BE2C (cell line): ENCODE data around the gene GSE1. TPM values are rescaled to one million over a fixed set of nuclear protein-coding genes. Genes with fewer than 3 reads are reported as not detected.

ENCODE experiments used
- DNase-seq: peaks from one replicate; pipeline ENCODE4 v3.0.0-alpha.2; 2020
- H3K27me3 ChIP-seq: fragments of 250-450 bp; sonication (Bioruptor Pico); 2 replicates; pipeline ENCODE4 v1.5.1; 2020; ENCODE audit warnings: mild to moderate bottlenecking
- H3K36me3 ChIP-seq: fragments of 250-450 bp; sonication (Bioruptor Pico); 2 replicates; pipeline ENCODE4 v1.5.1; 2020; ENCODE audit warnings: mild to moderate bottlenecking
- H3K4me1 ChIP-seq: fragments of 250-450 bp; sonication (Bioruptor Pico); 2 replicates; pipeline ENCODE4 v1.5.1; 2020
- H3K4me3 ChIP-seq: 2 replicates; pipeline ENCODE4 v1.5.1; 2011; ENCODE audit warnings: low read depth, low read length
- H3K9me3 ChIP-seq: fragments of 250-450 bp; sonication (Bioruptor Pico); 2 replicates; pipeline ENCODE4 v1.5.1; 2020
- polyA plus RNA-seq: library from polyadenylated mRNA; unstranded; fragments of >200 nt; gene quantifications from one replicate; pipeline ENCODE4 v1.2.1, GENCODE V29; 2012; ENCODE audit warnings: low read depth, missing spikeins; ENCODE audit not compliant: insufficient read length, insufficient read depth
- TF ChIP-seq, protein P1 (sequence below): IDR thresholded peaks from 2 replicates; pipeline ENCODE4 v1.5.1; 2012; ENCODE audit warnings: mild to moderate bottlenecking, low read depth, low read length

The GSE1 gene
- 134 TPM for polyA plus RNA-seq

DNA sequence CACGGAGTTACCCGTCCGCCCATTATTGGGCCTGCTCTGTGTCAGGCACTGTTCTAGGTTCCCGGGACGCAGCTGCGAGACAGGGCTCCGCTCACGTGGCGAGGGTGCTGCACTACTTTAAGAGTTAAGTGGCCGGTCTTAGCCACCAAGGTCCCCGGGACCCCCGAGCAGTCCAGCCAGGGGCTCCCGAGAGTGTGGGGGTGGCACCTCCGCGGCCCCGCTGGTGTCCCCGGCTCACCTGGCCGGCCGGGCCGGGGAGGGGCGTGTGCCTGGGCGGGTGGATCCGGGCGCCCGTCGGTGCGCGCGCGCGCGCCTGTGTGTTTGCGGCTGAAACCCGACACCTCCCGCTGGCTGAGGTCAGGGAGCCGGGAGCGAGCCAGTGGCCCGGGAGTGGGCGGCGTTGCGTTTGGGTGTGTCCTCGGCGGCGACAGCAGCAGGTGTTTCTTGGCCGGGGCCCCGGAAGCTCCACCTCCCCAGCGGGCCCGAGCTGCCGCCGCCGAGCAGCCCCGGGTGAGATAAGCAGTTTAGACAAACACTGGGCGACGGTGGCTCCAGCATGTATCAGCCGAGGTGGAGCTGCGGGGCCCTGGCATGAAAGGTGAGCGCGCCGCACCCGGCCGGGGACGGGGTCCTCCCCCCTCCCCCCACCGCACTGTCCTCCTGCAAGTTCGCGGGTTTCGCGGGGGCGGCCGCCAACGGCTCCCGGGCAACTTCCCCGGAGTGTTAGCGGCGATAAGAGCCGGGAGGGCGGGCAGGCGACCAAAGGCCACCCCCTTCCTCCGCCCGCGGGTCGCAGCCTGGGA, at the start of gene GSE1:
GSE1 (plus strand) TSS at position 522 of the 803 bp plus-strand sequence; CDS start at position 592, 70 bp downstream.
- H3K27me3 ChIP-seq = no peaks in the 10 kb centered on the region
- TF ChIP-seq, protein P1, sequence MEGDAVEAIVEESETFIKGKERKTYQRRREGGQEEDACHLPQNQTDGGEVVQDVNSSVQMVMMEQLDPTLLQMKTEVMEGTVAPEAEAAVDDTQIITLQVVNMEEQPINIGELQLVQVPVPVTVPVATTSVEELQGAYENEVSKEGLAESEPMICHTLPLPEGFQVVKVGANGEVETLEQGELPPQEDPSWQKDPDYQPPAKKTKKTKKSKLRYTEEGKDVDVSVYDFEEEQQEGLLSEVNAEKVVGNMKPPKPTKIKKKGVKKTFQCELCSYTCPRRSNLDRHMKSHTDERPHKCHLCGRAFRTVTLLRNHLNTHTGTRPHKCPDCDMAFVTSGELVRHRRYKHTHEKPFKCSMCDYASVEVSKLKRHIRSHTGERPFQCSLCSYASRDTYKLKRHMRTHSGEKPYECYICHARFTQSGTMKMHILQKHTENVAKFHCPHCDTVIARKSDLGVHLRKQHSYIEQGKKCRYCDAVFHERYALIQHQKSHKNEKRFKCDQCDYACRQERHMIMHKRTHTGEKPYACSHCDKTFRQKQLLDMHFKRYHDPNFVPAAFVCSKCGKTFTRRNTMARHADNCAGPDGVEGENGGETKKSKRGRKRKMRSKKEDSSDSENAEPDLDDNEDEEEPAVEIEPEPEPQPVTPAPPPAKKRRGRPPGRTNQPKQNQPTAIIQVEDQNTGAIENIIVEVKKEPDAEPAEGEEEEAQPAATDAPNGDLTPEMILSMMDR = no peak
- peaks cover 26% of the 10 kb centered on the region for H3K4me1 ChIP-seq
- DNase-seq = peak; percentile 95
- H3K36me3 ChIP-seq = peaks cover 10% of the 10 kb centered on the region
- peak within 1 kb of the TSS; percentile 74 for H3K4me3 ChIP-seq
- H3K9me3 ChIP-seq = no peaks in the 10 kb centered on the region

DNA sequence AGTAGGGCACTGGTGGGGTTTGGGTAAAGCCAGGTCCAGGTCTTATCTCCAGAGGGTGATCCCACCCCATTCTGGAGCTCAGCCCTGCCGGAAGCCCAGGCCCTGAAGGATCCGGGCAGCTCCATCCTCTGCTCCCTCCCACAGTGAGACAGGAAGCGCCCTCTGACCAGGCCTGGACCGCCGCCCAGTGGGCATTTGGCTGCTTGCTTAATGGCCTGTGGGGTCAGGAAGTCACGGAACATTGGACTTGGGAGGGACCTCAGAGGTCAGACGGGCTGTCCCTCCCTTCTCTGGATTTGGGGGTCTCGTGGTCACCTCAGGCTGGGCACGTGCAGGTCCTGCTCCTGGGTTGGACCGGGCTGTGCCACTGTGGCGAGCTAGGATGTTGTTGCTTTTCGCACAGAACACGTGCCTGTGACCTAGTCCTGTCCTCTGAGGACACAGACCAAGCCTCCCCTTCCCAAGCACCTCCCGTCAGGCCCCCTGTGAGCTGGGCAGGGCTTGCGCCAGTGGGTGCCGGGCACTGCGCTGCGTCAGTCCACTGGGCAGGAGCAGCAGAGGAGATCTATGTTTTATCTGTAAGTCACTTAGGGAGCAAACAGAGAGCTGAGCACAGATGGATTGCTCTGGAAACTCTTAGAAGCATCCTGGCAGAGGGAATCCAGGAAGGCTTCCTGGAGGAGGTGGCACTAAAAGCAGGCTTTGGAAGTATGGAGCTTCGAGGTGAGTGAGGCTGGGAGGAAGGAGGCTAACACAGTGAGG, 49.4 kb upstream of the GSE1 start:
- TF ChIP-seq, protein P1 = no peak
- Histone ChIP-seq H3K4me3 (no peak overlapping the region), H3K36me3 (peaks cover 8% of the 10 kb centered on the region; the same call in 1 of the 2 replicates), H3K4me1 (peaks cover 15% of the 10 kb centered on the region), H3K9me3 (no peaks in the 10 kb centered on the region), H3K27me3 (no peaks in the 10 kb centered on the region)
- DNase-seq = no peak

DNA sequence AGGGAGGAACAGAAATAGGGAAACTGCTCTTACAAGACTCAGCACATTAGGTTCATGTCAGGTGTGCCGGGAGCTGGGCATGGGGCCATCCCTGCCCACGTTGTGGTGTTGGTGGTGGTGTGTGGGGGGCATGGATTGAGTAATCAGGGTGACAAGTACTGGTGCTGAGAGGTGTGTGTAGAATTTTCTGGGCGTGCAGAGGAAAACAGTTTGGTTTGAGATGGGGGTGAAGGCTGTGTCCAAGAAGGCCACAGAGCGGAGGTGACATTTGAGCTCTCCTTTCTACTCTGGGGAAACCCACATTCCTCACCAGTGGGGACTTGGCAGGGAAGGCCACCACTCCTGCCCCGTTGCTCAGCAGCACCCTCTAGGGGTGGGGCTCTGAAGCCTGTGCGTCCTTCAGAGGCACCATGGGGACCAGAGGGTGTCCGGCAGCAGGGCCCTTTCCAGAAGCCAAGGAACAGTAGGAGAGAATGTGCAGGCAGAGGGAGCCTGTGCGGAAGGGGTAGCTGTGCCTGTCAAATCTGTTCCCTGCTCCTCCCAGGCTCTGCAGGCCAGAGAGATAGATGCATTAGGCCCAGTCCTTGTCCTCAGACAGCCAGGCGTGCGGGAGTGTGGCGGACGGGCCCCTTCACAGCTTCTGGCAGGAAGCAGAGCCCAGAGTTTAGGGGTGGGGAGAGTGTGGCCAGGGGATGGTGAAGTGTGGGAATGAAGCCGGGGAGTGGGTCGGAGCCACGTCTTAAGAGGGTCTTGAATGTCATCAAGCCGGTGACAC, 48.7 kb upstream of the GSE1 start:
- Histone ChIP-seq H3K9me3 (no peaks in the 10 kb centered on the region), H3K4me3 (no peak overlapping the region), H3K4me1 (peaks cover 15% of the 10 kb centered on the region), H3K27me3 (no peaks in the 10 kb centered on the region), H3K36me3 (peaks cover 8% of the 10 kb centered on the region; the same call in 1 of the 2 replicates)
- TF ChIP-seq, protein P1 = peak; percentile 64
- no peak for DNase-seq

DNA sequence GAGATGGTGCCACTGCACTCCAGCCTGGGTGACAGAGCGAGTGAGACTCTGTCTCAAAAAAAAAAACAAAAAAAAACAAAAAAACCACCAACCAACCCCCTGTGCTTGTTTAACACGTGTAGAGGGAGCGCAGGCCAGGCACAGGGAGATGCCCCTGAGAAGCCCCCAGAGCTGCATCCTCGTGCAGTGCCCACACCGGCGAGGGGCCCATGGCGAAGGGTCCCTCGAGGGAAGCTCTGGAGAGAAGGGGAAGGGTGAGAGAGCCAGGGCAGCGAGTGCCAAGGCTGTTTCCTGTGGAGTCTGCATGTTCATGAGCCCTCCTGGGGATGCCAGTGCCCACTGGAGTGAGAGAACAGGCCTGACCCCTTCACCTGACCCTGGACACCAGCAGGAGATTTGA, 47.8 kb upstream of the GSE1 start:
- TF ChIP-seq, protein P1 = no peak
- Histone ChIP-seq H3K9me3 (no peaks in the 10 kb centered on the region), H3K36me3 (peaks cover 8% of the 10 kb centered on the region; the same call in 1 of the 2 replicates), H3K4me1 (peaks cover 15% of the 10 kb centered on the region), H3K4me3 (no peak overlapping the region), H3K27me3 (no peaks in the 10 kb centered on the region)
- no peak for DNase-seq

DNA sequence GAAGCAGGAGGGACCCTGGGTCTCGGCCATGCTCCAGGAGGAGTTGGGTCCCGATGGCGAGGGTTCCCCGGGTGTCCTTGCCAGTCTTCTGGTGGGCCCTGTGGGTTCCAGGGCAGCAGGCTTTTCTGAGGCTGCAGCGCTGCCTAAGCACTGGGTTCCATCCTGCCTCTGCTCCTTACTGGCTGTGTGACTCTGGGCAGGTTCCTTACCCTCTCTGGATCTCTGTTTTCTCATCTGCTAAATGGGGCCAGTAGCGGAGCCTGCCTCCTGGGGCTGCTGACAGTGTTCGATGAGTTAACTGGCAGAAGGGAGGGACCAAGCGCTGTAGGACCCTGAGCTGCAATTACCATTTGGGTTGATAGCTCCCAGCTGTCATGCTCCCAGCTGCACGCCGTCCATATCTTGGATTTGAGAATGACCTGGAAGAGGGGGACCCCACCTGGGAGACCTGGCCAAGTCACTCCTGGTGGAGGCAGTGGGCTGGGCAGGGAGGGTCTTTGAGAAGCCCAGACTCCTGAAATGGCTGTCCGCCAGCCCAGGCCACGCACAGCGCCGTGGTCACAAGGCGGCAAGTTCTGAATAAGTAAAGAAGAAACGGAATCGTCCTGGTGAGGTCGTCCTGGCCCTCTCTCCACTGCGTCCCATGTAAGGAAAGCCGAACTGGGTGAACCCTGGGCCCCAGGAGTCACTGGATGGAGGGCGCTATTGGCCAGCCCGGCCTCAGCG, 47.2 kb upstream of the GSE1 start:
- Histone ChIP-seq H3K36me3 (peaks cover 8% of the 10 kb centered on the region; the same call in 1 of the 2 replicates), H3K4me1 (peaks cover 15% of the 10 kb centered on the region), H3K27me3 (no peaks in the 10 kb centered on the region), H3K4me3 (no peak overlapping the region), H3K9me3 (no peaks in the 10 kb centered on the region)
- no peak for DNase-seq
- TF ChIP-seq, protein P1 = no peak
